Stomach smooth muscle (tissue), 2 donors: ENCODE data around the gene CACNA2D1.

Experiments
- H3K27ac ChIP-seq: one replicate; pipeline ENCODE4 v1.7.0; 2013; ENCODE audit warnings: mild to moderate bottlenecking, low read length, inconsistent platforms
- H3K27me3 ChIP-seq, 2 donors: one replicate each; pipeline ENCODE4 v1.7.0; 2013; ENCODE audit warnings: low read length in 2 of 2; ENCODE audit not compliant: insufficient read depth in 2 of 2, control insufficient read depth in 1 of 2
- H3K36me3 ChIP-seq, 2 donors: one replicate each; pipeline ENCODE4 v1.7.0; 2013; ENCODE audit warnings: low read length in 2 of 2; ENCODE audit not compliant: control insufficient read depth in 2 of 2, insufficient read depth in 2 of 2
- H3K4me1 ChIP-seq: one replicate; pipeline ENCODE4 v1.7.0; 2013; ENCODE audit warnings: low read length; ENCODE audit not compliant: control insufficient read depth, insufficient read depth
- H3K4me3 ChIP-seq, 2 donors: one replicate each; pipeline ENCODE4 v1.7.0; 2013; ENCODE audit warnings: low read length in 2 of 2
- H3K9ac ChIP-seq, 2 donors: one replicate each; pipeline ENCODE4 v1.7.0; 2013; ENCODE audit warnings: low read length in 2 of 2, mild to moderate bottlenecking in 1 of 2
- H3K9me3 ChIP-seq, 2 donors: one replicate each; pipeline ENCODE4 v1.7.0; 2013; ENCODE audit warnings: low read length in 2 of 2; ENCODE audit not compliant: control insufficient read depth in 2 of 2
- donor health status: healthy.
- donor health status: Pancreatic carcinoma.

CACNA2D1 gene

GRCh38 chr7:82443547-82444219, at the start of gene CACNA2D1:
Gene CACNA2D1 (minus strand): TSS chr7:82443777.
- Histone ChIP-seq H3K9me3 (no peaks in the 10 kb centered on the region), H3K27ac (peak within 1 kb of the TSS; percentile 73), H3K9ac (peak within 1 kb of the TSS; percentile 69 to 91), H3K4me1 (peaks cover 5% of the 10 kb centered on the region), H3K36me3 (no peaks in the 10 kb centered on the region), H3K27me3 (no peaks in the 10 kb centered on the region), H3K4me3 (peak within 1 kb of the TSS; percentile 80 to 98)

GRCh38 chr7:82481499-82482097, 38.0 kb upstream of the CACNA2D1 start:
- H3K4me1 ChIP-seq, result no peaks in the 10 kb centered on the region
- H3K27ac ChIP-seq, result no peak overlapping the region
- H3K4me3 ChIP-seq, result no peak overlapping the region
- no peak overlapping the region for H3K9ac ChIP-seq
- H3K9me3 ChIP-seq, result no peaks in the 10 kb centered on the region
- H3K27me3 ChIP-seq, result no peaks in the 10 kb centered on the region
- H3K36me3 ChIP-seq, result no peaks in the 10 kb centered on the region

- Histone ChIP-seq H3K4me1 (no peaks in the 10 kb centered on the region), H3K36me3 (no peaks in the 10 kb centered on the region), H3K4me3 (no peak overlapping the region), H3K9ac (no peak overlapping the region), H3K27me3 (no peaks in the 10 kb centered on the region), H3K9me3 (no peaks in the 10 kb centered on the region), H3K27ac (no peak overlapping the region)
Measured at GRCh38 chr7:82477733-82478515, 34.3 kb upstream of the CACNA2D1 start.

GRCh38 chr7:82472966-82473365, 29.4 kb upstream of the CACNA2D1 start:
- no peak overlapping the region for H3K27ac ChIP-seq
- H3K4me3 ChIP-seq, result no peak overlapping the region
- no peaks in the 10 kb centered on the region for H3K36me3 ChIP-seq
- no peaks in the 10 kb centered on the region for H3K27me3 ChIP-seq
- H3K9ac ChIP-seq, result no peak overlapping the region
- no peaks in the 10 kb centered on the region for H3K9me3 ChIP-seq
- H3K4me1 ChIP-seq, result no peaks in the 10 kb centered on the region

GRCh38 chr7:82471351-82472020, 27.9 kb upstream of the CACNA2D1 start:
- Histone ChIP-seq H3K27ac (no peak overlapping the region), H3K4me1 (no peaks in the 10 kb centered on the region), H3K9me3 (no peaks in the 10 kb centered on the region), H3K27me3 (no peaks in the 10 kb centered on the region), H3K36me3 (no peaks in the 10 kb centered on the region), H3K4me3 (no peak overlapping the region), H3K9ac (no peak overlapping the region)

- no peaks in the 10 kb centered on the region for H3K36me3 ChIP-seq
- H3K9ac ChIP-seq, result no peak overlapping the region
- no peaks in the 10 kb centered on the region for H3K9me3 ChIP-seq
- H3K27ac ChIP-seq, result no peak overlapping the region
- H3K4me3 ChIP-seq, result no peak overlapping the region
- H3K27me3 ChIP-seq, result no peaks in the 10 kb centered on the region
- H3K4me1 ChIP-seq, result no peaks in the 10 kb centered on the region
Measured at GRCh38 chr7:82469207-82469606, 25.6 kb upstream of the CACNA2D1 start.

- H3K4me3 ChIP-seq, result no peak overlapping the region
- no peaks in the 10 kb centered on the region for H3K27me3 ChIP-seq
- H3K9me3 ChIP-seq, result no peaks in the 10 kb centered on the region
- no peaks in the 10 kb centered on the region for H3K36me3 ChIP-seq
- H3K4me1 ChIP-seq, result no peaks in the 10 kb centered on the region
- H3K27ac ChIP-seq, result no peak overlapping the region
- no peak overlapping the region for H3K9ac ChIP-seq
Measured at GRCh38 chr7:82468435-82468834, 24.9 kb upstream of the CACNA2D1 start.

GRCh38 chr7:82467020-82467419, 23.4 kb upstream of the CACNA2D1 start:
- no peak overlapping the region for H3K4me3 ChIP-seq
- H3K27me3 ChIP-seq, result no peaks in the 10 kb centered on the region
- no peak overlapping the region for H3K9ac ChIP-seq
- no peaks in the 10 kb centered on the region for H3K4me1 ChIP-seq
- no peak overlapping the region for H3K27ac ChIP-seq
- H3K36me3 ChIP-seq, result no peaks in the 10 kb centered on the region
- no peaks in the 10 kb centered on the region for H3K9me3 ChIP-seq

GRCh38 chr7:82464372-82464771, 20.8 kb upstream of the CACNA2D1 start:
- Histone ChIP-seq H3K4me3 (no peak overlapping the region), H3K27me3 (no peaks in the 10 kb centered on the region), H3K4me1 (no peaks in the 10 kb centered on the region), H3K36me3 (no peaks in the 10 kb centered on the region), H3K9ac (no peak overlapping the region), H3K27ac (no peak overlapping the region), H3K9me3 (no peaks in the 10 kb centered on the region)

- Histone ChIP-seq H3K36me3 (no peaks in the 10 kb centered on the region), H3K9me3 (no peaks in the 10 kb centered on the region), H3K27ac (no peak overlapping the region), H3K4me1 (no peaks in the 10 kb centered on the region), H3K9ac (no peak overlapping the region), H3K27me3 (no peaks in the 10 kb centered on the region), H3K4me3 (no peak overlapping the region)
Measured at GRCh38 chr7:82455295-82455694, 11.7 kb upstream of the CACNA2D1 start.
